GM12878 (cell line): ENCODE data around the gene OTUD5. TPM values are rescaled to one million over a fixed set of nuclear protein-coding genes. Genes with fewer than 3 reads are reported as not detected.

Experiments used
- ATAC-seq: fragments of 200-7000 bp; cut with Tn5 transposase; 3 replicates; pipeline ENCODE4 v1.9.1; 2020; ENCODE audit warnings: mild to moderate bottlenecking, moderate library complexity
- BruUV-seq: library from RNA; stranded (reverse); fragments of 400-500 nt; replicated peaks from 2 replicates; lab custom pipeline; 2021; lab: Mats Ljungman, UMichigan
- CTCF ChIA-PET: fragments of 300-600 bp; sonication (Branson Sonifier 250); formaldehyde crosslinking; extraction: SDS; loops from one replicate; lab custom pipeline; 2021; ENCODE audit warnings: inconsistent platforms; lab: Yijun Ruan, JAX
- POLR2A ChIA-PET: fragments of 350-600 bp; formaldehyde crosslinking; extraction: SDS; loops from one replicate; lab custom pipeline; 2021; ENCODE audit warnings: inconsistent platforms; lab: Charles Lee
- RAD21 ChIA-PET: fragments of 300-600 bp; sonication (Branson Sonifier 250); formaldehyde crosslinking; loops from one replicate; lab custom pipeline; 2023; ENCODE audit warnings: antibody characterized with exemption; ENCODE audit not compliant: unreplicated experiment; lab: Charles Lee
- SMC1A ChIA-PET: fragments of 300-600 bp; sonication (Branson Sonifier 250); formaldehyde crosslinking; loops from one replicate; lab custom pipeline; 2023; ENCODE audit not compliant: unreplicated experiment, uncharacterized antibody; lab: Charles Lee
- DNase-seq: peaks from one replicate; pipeline ENCODE4 v3.0.0-alpha.2; 2011; ENCODE audit warnings: low read depth, low spot score
- FAIRE-seq: peaks from 3 replicates; lab custom pipeline; 2011; peaks lifted over from hg19 to GRCh38; lab: Jason Lieb, UNC
- H2AFZ ChIP-seq: 2 replicates; pipeline ENCODE4 v1.6.0; 2011; ENCODE audit warnings: low read depth, low read length, control low read depth; ENCODE audit not compliant: control insufficient read depth
- H3K27ac ChIP-seq: 2 replicates; pipeline ENCODE4 v1.5.1; 2011; ENCODE audit warnings: control low read depth; ENCODE audit not compliant: control insufficient read depth, insufficient read depth
- H3K27me3 ChIP-seq, 2 experiments: replicated peaks in 1 of 2; 2 replicates each; pipeline versions ENCODE4 v1.6.0 to v1.6.1; 2011; ENCODE audit warnings: low read length in 1 of 2; ENCODE audit not compliant: control insufficient read depth in 2 of 2, insufficient read depth in 2 of 2
- H3K36me3 ChIP-seq, 2 experiments: 2 replicates each; pipeline ENCODE4 v1.5.1; 2011; ENCODE audit warnings: low read length in 1 of 2; ENCODE audit not compliant: control insufficient read depth in 2 of 2, insufficient read depth in 2 of 2
- H3K4me1 ChIP-seq: 2 replicates; pipeline ENCODE4 v1.6.1; 2011; ENCODE audit warnings: mild to moderate bottlenecking, low read length, moderate library complexity, mixed read lengths; ENCODE audit not compliant: control insufficient read depth, insufficient read depth
- H3K4me2 ChIP-seq: 2 replicates; pipeline ENCODE4 v1.6.0; 2011; ENCODE audit warnings: control low read depth; ENCODE audit not compliant: control insufficient read depth, insufficient read depth
- H3K4me3 ChIP-seq: fragments of 200-600 bp; sonication (generic); 2 replicates; pipeline ENCODE4 v1.5.1; 2016
- H3K79me2 ChIP-seq: 2 replicates; pipeline ENCODE4 v1.6.0; 2011; ENCODE audit warnings: low read length; ENCODE audit not compliant: control insufficient read depth, insufficient read depth
- H3K9ac ChIP-seq: 2 replicates; pipeline ENCODE4 v1.8.0; 2011; ENCODE audit warnings: low read length, control low read depth, mixed read lengths; ENCODE audit not compliant: control insufficient read depth, insufficient read depth
- H3K9me3 ChIP-seq: replicated peaks from 3 replicates; pipeline ENCODE4 v1.5.1; 2011; ENCODE audit warnings: mild to moderate bottlenecking, low read length; ENCODE audit not compliant: control insufficient read depth, insufficient read depth
- H4K20me1 ChIP-seq: 2 replicates; pipeline ENCODE4 v1.6.0; 2011; ENCODE audit not compliant: control insufficient read depth, insufficient read depth
- CTCF ChIP-seq, 3 experiments: IDR thresholded peaks in 2 of 3; conservative IDR thresholded peaks in 1 of 3; 2 replicates each; pipeline ENCODE4 v1.5.1; 2011; ENCODE audit warnings: low read depth in 3 of 3, low read length in 3 of 3, mild to moderate bottlenecking in 3 of 3, control low read depth in 2 of 3, moderate library complexity in 2 of 3, inconsistent platforms in 1 of 3, mixed read lengths in 1 of 3; ENCODE audit not compliant: control insufficient read depth in 2 of 3, insufficient read depth in 1 of 3; ENCODE audit errors: extremely low read depth in 1 of 3
- LARP7 ChIP-seq: fragments of 450-650 bp; IDR thresholded peaks from 2 replicates; pipeline ENCODE4 v1.6.1; 2017; ENCODE audit warnings: mild to moderate bottlenecking
- POLR2AphosphoS5 ChIP-seq: IDR thresholded peaks from 2 replicates; pipeline ENCODE4 v1.6.1; 2011; ENCODE audit warnings: mild to moderate bottlenecking, low read length, inconsistent platforms
- REST ChIP-seq: IDR thresholded peaks from 2 replicates; pipeline ENCODE4 v1.6.1; 2012; ENCODE audit warnings: mild to moderate bottlenecking, low read depth, low read length
- SMAD1 ChIP-seq: fragments of 450-650 bp; IDR thresholded peaks from 2 replicates; pipeline ENCODE4 v1.6.1; 2018; ENCODE audit warnings: mild to moderate bottlenecking, low read depth; ENCODE audit not compliant: partially characterized antibody
- ZNF207 ChIP-seq: fragments of 450-650 bp; IDR thresholded peaks from 2 replicates; pipeline ENCODE4 v1.6.1; 2014; ENCODE audit warnings: antibody characterized with exemption, mild to moderate bottlenecking, borderline replicate concordance
- ZNF687 ChIP-seq: fragments of 450-650 bp; IDR thresholded peaks from 2 replicates; pipeline ENCODE4 v1.6.1; 2017; ENCODE audit warnings: mild to moderate bottlenecking, moderate library complexity
- WGBS: methylation state at CpG from one replicate; pipeline ENCODE4 v1.1.6; 2016; ENCODE audit warnings: low lambda C conversion rate; ENCODE audit not compliant: insufficient replicate concordance, insufficient coverage; ENCODE audit errors: missing lambda C conversion rate; 5-methylcytosine and 5-hydroxymethylcytosine counted together
- in situ Hi-C: fragments of 300-500 bp; cut with MboI; formaldehyde crosslinking; loops from 9 replicates; pipeline ENCODE4 v1.14.3; 2018; ENCODE audit warnings: mixed read lengths
- intact Hi-C: fragments of 100-400 bp; cut with micrococcal nuclease; formaldehyde crosslinking; loops from one replicate; pipeline ENCODE4 v1.14.2; 2022; ENCODE audit not compliant: unreplicated experiment
- polyA plus RNA-seq, 11 experiments: library from polyadenylated mRNA; depleted of rRNA in 4 of 11; unstranded in 6 of 11; stranded (reverse) in 5 of 11; fragments of >200 nt; fragmentation: Nextera tagmentation in 4 of 11; fragmentation: Illumina TruSeq in 1 of 11; extraction: Ambion mirVana in 4 of 11; extraction: Trizol in 1 of 11; gene quantifications; 1 replicate in 1 of 11; 2 replicates in 10 of 11; pipeline versions ENCODE4 v1.2.1 to v1.2.3, GENCODE V29; 2011 to 2016; ENCODE audit warnings: inconsistent platforms in 2 of 11, missing spikeins in 2 of 11, low read depth in 1 of 11
- total RNA-seq, 4 experiments: library from RNA; depleted of rRNA in 3 of 4; stranded (reverse); fragments of >200 nt in 3 of 4; fragmentation: Illumina TruSeq in 1 of 4; extraction: Trizol in 1 of 4; gene quantifications; 2 replicates each; pipeline versions ENCODE4 v1.2.1 to v1.2.3, GENCODE V29; 2013 to 2021

OTUD5 gene
- total and polyA plus RNA-seq, 10 of the 15 experiments (the other 5 are each of a cell fraction or from before 2014, with no cell fraction given), result 2.0 to 50.3 (median 22.7) TPM

- TF ChIP-seq CTCF (IDR thresholded peaks at IDR 0.05 in 2 of 3, conservative IDR thresholded peaks at IDR 0.05 in 1 of 3; ENCODE audit: control insufficient read depth in 2 of 3, extremely low read depth in 1 of 3, insufficient read depth in 1 of 3, low read depth in 3 of 3, low read length in 3 of 3) (no peak), REST (no peak), SMAD1 (no peak), LARP7 (no peak), ZNF207 (no peak)
These were observed 25.7 kb upstream of the OTUD5 start (continued) for GRCh38 chrX:48983081-48983480.

GRCh38 chrX:48981178-48981577 is 23.8 kb upstream of the OTUD5 start:
- RAD21 ChIA-PET, result no interaction called here
- Histone ChIP-seq H2AFZ (no peak overlapping the region), H3K27ac (no peak overlapping the region), H3K27me3 (no peaks in the 10 kb centered on the region), H3K9ac (no peak overlapping the region), H3K79me2 (no peaks in the 10 kb centered on the region), H3K36me3 (peaks cover 3 to 5% of the 10 kb centered on the region in 2 experiments), H3K4me2 (no peak overlapping the region), H3K4me1 (no peaks in the 10 kb centered on the region), H3K4me3 (no peak overlapping the region), H3K9me3 (no peaks in the 10 kb centered on the region), H4K20me1 (no peaks in the 10 kb centered on the region)
- POLR2A ChIA-PET, result no interaction called here
- SMC1A ChIA-PET, result no interaction called here
- WGBS, result 65% methylated on average over 10 of the region's 10 CpGs
- CTCF ChIA-PET, result interaction anchor here (0.8 kb wide), 1 partner anchor 9 kb away, joined by 3 read pairs; no protein-coding TSS in a partner anchor
- in situ Hi-C loops (no loop called here), intact Hi-C loops (no loop called here)
- no peak for DNase-seq
- BruUV-seq, result no TSS peak
- no peak for ATAC-seq
- no peak for FAIRE-seq
- no peak for TF ChIP-seq POLR2AphosphoS5
- TF ChIP-seq ZNF687, result no peak
- TF ChIP-seq, all 136 proteins: peak for 0
